ENCODE data around the gene ICAM5. TPM values are rescaled to one million over a fixed set of nuclear protein-coding genes. Genes with fewer than 3 reads are reported as not detected.
"Not testable (repeated sequence)": the region's sequence is repeated elsewhere in the genome, so short reads cannot be mapped to it uniquely, and the experiment has no call there.

Gene ICAM5
- total and polyA plus RNA-seq, 5 experiments from 2014 or later = not detected

GRCh38 chr19:10328558-10329429 lies 39.0 kb downstream of the ICAM5 start:
- H3K9me3 Mint-ChIP-seq = no peaks in the 10 kb centered on the region
- POLR2A ChIA-PET = no interaction called here
- no peak for ATAC-seq

DNA sequence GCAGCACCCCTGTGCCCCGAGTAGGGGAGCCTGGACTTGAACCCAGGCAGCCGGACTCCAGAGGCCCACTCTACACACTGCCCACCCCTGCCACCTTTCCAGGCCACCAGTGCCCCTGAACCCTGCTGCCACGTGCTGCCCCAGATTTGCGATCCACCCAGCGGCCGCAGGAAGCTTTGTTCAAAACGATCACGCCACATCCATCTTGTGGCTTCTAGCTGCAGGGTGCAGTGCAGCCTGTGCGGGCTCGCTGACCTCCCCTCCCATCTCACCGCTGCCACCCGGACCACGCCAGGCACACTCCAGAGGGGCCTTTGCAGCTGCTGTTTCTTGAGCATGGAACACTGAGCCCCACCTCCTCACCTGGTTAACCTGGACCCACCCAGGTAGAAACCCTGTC lies 39.8 kb downstream of the ICAM5 start:
- H3K27me3 Mint-ChIP-seq = no peaks in the 10 kb centered on the region
- no peak for DNase-seq
- H3K9me3 Mint-ChIP-seq = no peaks in the 10 kb centered on the region
- H3K4me3 Mint-ChIP-seq = no peak overlapping the region
- H3K36me3 Mint-ChIP-seq = peaks cover 0 to 57% (median 7%) of the 10 kb centered on the region in 3 donors
- H3K27ac Mint-ChIP-seq = peak overlapping the region in 1 of 10 donors; percentile 41
- ATAC-seq = no peak
- peaks cover 8 to 39% (median 34%) of the 10 kb centered on the region in 4 donors for H3K4me1 Mint-ChIP-seq
- POLR2A ChIA-PET = interaction anchor here (1.6 to 1.8 kb wide), 2 partner anchors 49 to 59 kb away, joined by 5 to 6 read pairs; partner anchors contain the start of gene ICAM1

More at GRCh38 chr19:10328558-10329429, 39.0 kb downstream of the ICAM5 start:
- no peak for DNase-seq
- H3K27me3 Mint-ChIP-seq = no peaks in the 10 kb centered on the region
- H3K4me1 Mint-ChIP-seq = peaks cover 8 to 34% (median 27%) of the 10 kb centered on the region in 4 donors
- H3K36me3 Mint-ChIP-seq = peaks cover 0 to 62% (median 9%) of the 10 kb centered on the region in 3 donors
- no peak overlapping the region for H3K4me3 Mint-ChIP-seq
- peak overlapping the region in 1 of 10 donors; percentile 34 for H3K27ac Mint-ChIP-seq

DNA sequence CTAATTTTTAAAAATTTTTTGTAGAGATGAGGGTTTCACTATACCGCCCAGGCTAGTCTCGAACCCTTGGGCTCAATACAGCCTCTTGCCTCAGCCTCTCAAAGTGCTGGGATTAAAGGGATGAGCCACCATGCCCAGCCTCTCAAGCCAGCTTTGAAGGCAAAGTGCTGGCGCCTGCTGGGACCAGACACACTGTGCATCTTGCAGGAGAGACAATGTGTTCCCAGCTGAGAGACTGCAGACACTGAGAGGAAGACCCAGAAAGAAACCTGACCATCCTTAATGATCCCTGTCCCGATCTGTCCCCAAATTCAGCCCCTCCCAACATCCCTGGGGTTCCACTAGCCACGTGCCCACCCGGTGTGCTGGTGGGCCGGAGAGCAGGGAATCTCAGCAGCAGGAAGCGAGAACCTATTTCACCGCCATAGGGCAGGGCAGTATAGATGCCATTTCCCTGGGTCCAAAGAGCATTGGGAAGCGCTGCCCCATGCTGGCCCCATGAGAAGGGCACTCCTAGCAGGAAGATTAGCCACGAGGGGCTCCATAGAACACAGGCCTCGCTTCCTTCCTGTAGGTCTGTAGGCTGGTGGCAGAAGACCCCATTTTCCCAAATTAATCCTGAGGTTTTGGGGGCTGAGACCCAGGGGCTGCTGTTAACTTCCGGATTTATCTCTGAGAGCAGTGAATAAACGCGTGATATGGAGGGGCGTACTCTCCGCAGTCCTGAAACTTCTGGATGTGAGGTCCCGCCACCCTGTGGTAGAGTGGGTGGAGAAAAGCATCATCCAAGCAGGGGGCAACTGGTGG lies 42.6 kb downstream of the ICAM5 start:
- Mint-ChIP-seq H3K4me3 (peak overlapping the region; percentile 93 to 97 (median 96)), H3K27ac (peak overlapping the region; percentile 84 to 97 (median 96)), H3K4me1 (peaks cover 8 to 56% (median 40%) of the 10 kb centered on the region in 4 donors), H3K27me3 (no peaks in the 10 kb centered on the region), H3K9me3 (no peaks in the 10 kb centered on the region), H3K36me3 (peaks cover 0 to 49% (median 7%) of the 10 kb centered on the region in 3 donors)
- DNase-seq (no peak), ATAC-seq (no peak)
- POLR2A ChIA-PET = interaction anchor here (0.7 to 2.6 kb wide), 11 partner anchors 9 to 189 kb away, joined by 3 to 13 read pairs (median 6); partner anchors contain the start of genes CDC37, ICAM1 and TYK2

DNA sequence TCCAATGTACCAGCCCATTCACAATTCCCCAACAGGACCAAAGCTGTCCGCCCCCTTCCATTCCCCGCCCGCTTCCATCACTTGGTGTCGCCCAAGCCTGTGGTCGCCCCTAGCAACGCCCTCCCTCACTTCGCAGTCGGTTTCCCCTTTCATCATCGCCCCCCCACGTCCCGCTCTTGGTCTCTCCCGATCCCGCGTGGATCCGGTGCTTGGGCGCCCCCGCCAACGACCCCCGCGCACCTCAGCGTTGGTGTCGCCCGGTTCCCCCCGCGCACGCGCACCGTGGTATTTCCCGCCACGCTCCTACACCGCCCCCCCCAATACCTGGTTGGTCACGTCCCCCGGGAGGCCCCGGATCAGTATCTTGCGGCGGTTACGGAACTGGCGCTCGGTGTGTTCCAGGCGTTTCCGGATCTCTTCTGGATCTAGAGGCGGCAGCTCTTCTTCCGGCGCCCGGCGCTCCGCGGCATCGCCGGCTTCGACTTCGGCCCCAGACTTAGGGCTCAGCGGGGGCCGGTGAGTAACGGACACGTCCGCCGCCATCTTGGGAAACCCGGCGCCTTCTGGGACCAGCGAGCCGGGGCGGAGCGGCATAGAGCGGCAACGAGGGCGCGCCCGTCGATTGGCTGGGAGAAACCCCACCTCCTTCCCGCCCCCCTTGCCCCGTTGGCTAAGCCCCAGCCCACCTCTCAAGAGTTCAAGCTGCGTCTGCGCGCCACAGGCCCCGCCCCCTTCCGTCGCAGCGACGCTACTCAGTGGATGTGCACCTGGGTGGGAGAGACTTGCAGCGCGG lies 43.4 kb downstream of the ICAM5 start, which contains the start of gene RAVER1:
Gene RAVER1, minus strand, starts transcription at position 565 of the 793 bp plus-strand sequence. Its CDS starts 22 bp downstream, at position 543.
- DNase-seq = peak; percentile 95 to 99 (median 98)
- H3K27ac Mint-ChIP-seq = peak within 1 kb of the TSS; percentile 84 to 97 (median 96)
- H3K36me3 Mint-ChIP-seq = peaks cover 0 to 42% (median 7%) of the 10 kb centered on the region in 3 donors
- no peaks in the 10 kb centered on the region for H3K27me3 Mint-ChIP-seq
- ATAC-seq = peak; percentile 93 to 95
- no peaks in the 10 kb centered on the region for H3K9me3 Mint-ChIP-seq
- POLR2A ChIA-PET = interaction anchor here (0.5 to 2.6 kb wide), 18 partner anchors 10 to 627 kb away, joined by 3 to 13 read pairs (median 5); partner anchors contain the start of genes CDC37, ICAM1 and TYK2
- H3K4me3 Mint-ChIP-seq = peak within 1 kb of the TSS; percentile 93 to 97 (median 96)
- peaks cover 8 to 60% (median 43%) of the 10 kb centered on the region in 4 donors for H3K4me1 Mint-ChIP-seq

DNA sequence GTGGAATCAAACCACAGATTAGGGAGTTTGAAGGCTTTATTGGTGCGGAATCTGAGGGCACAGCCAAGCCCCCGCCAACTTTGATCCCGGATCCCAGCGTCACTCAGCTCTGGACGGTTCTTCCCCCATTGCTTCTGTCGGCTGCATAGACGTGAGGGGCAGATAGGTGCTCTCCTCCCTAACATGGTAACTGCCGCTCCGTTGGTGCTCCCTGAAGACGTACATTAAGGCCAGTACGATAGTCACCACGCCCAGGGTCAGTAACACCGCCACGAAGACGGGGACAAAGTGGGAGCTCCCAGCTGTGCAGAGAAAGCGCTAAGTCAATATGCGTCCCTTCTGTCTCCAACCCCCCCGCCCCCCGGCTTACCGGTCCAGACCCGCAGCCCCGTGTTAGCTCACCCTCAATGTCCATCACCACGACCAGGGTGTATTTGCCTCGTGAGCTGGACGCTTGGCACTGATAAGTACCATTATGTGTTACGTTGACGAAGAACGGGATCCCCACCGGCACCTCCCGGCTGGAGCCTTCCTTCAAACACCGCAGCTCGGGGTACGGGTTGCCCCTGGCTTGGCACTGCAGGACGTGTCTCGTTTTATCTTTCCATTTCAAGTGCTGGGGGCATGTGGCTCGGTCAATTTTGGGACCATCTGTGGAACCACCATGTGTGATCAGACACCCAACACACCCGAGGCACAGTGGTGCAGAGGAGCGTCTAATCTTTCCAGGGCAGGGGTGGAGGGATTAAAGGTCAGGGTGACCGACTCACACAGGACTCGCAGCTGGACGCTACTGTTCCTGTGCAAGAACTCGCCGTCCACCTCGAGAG lies 44.2 kb downstream of the ICAM5 start:
- peak overlapping the region; percentile 84 to 97 (median 96) for H3K27ac Mint-ChIP-seq
- H3K4me3 Mint-ChIP-seq = peak overlapping the region; percentile 93 to 97 (median 96)
- H3K4me1 Mint-ChIP-seq = peaks cover 14 to 68% (median 51%) of the 10 kb centered on the region in 4 donors
- DNase-seq (no peak), ATAC-seq (peak in 1 of 2 donors; percentile 1)
- H3K27me3 Mint-ChIP-seq = no peaks in the 10 kb centered on the region
- peaks cover 0 to 42% (median 5%) of the 10 kb centered on the region in 3 donors for H3K36me3 Mint-ChIP-seq
- no peaks in the 10 kb centered on the region for H3K9me3 Mint-ChIP-seq
- POLR2A ChIA-PET = interaction anchor here (0.5 to 2.6 kb wide), 15 partner anchors 10 to 628 kb away, joined by 3 to 13 read pairs (median 5); partner anchors contain the start of genes CDC37, ICAM1 and TYK2

DNA sequence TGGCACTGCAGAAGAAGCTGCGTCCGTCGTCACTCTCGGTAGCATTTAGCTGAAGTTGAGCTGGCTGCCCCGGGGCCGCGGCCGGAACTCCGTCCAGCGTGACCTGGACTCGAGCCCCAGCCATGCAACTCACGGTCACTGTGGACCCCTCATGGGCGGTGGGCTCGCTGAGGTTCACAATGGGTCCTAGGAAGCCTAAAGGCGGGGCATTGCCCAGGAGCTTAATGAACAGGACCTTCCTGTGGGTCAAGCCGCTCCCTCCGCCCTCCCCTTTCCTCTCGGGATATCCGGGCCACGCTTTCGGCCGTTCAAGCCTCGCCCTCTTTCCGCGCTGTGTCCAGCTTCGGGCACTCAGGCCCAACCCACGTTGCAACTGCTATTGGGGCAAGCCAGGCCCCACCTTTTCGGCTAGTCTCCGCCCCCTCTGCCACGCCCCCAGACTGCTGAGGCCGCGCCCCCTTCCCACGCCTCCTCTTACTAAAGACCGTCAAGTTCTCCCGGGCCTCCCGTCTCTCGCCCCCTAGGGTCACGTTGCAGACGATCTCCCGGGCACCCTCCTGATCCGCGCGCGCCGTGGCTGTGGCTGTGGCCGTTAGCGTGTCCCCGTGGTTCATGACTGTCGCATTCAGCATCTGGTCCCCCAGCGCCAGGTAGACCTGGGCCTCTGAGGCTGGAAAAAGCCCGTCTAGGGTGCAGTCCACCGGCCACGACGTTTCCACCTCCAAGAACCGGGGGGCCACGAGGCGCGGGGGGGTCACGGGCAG lies 45.0 kb downstream of the ICAM5 start:
- H3K9me3 Mint-ChIP-seq = no peaks in the 10 kb centered on the region
- H3K27me3 Mint-ChIP-seq = no peaks in the 10 kb centered on the region
- POLR2A ChIA-PET = interaction anchor here (0.6 to 2.6 kb wide), 6 partner anchors 9 to 1236 kb away, joined by 3 to 13 read pairs (median 5); partner anchors contain the start of gene TYK2
- H3K4me1 Mint-ChIP-seq = peaks cover 14 to 72% (median 58%) of the 10 kb centered on the region in 4 donors
- ATAC-seq = no peak
- H3K36me3 Mint-ChIP-seq = peaks cover 0 to 36% (median 5%) of the 10 kb centered on the region in 3 donors
- DNase-seq = peak in 3 of 10 donors; percentile 17 to 25 (median 24)
- H3K4me3 Mint-ChIP-seq = peak overlapping the region in 6 of 10 donors; percentile 9 to 96 (median 34)
- peak overlapping the region in 6 of 10 donors; percentile 20 to 96 (median 50) for H3K27ac Mint-ChIP-seq

DNA sequence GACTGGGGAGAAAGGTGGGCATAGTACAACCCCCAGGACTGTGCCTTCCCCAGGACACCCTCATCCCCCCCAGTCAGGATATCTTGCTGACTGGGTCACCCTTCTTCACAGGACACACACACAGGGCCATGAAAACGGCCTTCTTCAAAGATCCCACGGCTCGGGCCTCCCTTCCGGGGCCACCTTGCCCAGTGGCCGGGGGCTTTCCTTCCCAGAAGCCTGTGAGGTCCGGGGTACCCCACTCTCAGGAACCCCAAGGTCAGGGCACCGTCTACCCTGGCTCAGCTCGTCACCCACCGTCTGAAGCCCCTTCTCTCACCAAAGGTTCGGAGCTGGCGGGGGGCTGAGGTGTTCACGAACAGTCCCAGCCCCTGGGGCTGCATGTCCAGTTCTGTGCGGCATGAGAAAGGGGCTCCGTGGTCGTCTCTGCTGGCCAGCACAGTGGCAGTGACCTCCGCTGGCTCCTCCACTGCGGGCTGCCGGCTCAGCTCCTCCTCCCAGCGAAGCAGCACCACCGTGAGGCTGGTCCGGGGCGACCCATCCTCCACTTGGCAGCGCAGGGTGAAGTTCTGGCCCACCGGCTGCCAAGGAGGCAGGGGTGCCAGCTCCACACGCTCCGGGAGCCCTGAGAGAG lies 45.7 kb downstream of the ICAM5 start:
- H3K27ac Mint-ChIP-seq = peak overlapping the region in 3 of 10 donors; percentile 2 to 35 (median 25)
- DNase-seq (no peak), ATAC-seq (no peak)
- H3K4me3 Mint-ChIP-seq = peak overlapping the region in 1 of 10 donors; percentile 9
- H3K9me3 Mint-ChIP-seq = no peaks in the 10 kb centered on the region
- H3K4me1 Mint-ChIP-seq = peaks cover 15 to 73% (median 58%) of the 10 kb centered on the region in 4 donors
- POLR2A ChIA-PET = interaction anchor here (0.5 to 0.6 kb wide), 3 partner anchors 46 to 1235 kb away, joined by 4 to 5 read pairs (median 4); no protein-coding TSS in a partner anchor
- H3K27me3 Mint-ChIP-seq = no peaks in the 10 kb centered on the region
- H3K36me3 Mint-ChIP-seq = peaks cover 0 to 30% (median 4%) of the 10 kb centered on the region in 3 donors

- Mint-ChIP-seq H3K36me3 (peaks cover 0 to 30% (median 4%) of the 10 kb centered on the region in 3 donors), H3K4me1 (peaks cover 15 to 69% (median 61%) of the 10 kb centered on the region in 4 donors), H3K4me3 (peak overlapping the region in 5 of 10 donors; percentile 7 to 51 (median 15)), H3K27ac (peak overlapping the region in 5 of 10 donors; percentile 19 to 57 (median 34))
- not testable (repeated sequence) for H3K9me3 Mint-ChIP-seq, ATAC-seq, DNase-seq, H3K27me3 Mint-ChIP-seq
- POLR2A ChIA-PET = interaction anchor here (0.6 kb wide), 1 partner anchor 24 kb away, joined by 3 read pairs; no protein-coding TSS in a partner anchor
These were observed 47.0 kb downstream of the ICAM5 start for GRCh38 chr19:10336725-10337124.

GRCh38 chr19:10338940-10339339 lies 49.2 kb downstream of the ICAM5 start:
- ATAC-seq (no peak), DNase-seq (no peak)
- Mint-ChIP-seq H3K9me3 (no peaks in the 10 kb centered on the region), H3K4me3 (peak overlapping the region; percentile 91 to 99 (median 94)), H3K27ac (peak overlapping the region; percentile 82 to 97 (median 96)), H3K36me3 (peaks cover 0 to 25% (median 0%) of the 10 kb centered on the region in 3 donors), H3K4me1 (peaks cover 8 to 50% (median 40%) of the 10 kb centered on the region in 4 donors), H3K27me3 (no peaks in the 10 kb centered on the region)
- POLR2A ChIA-PET = no interaction called here

Data from naive thymus-derived CD8-positive, alpha-beta T cell (primary cell).